Measurements from ENCODE around the gene ESYT1.

ESYT1 gene

GRCh38 chr12:56127485-56127887 is 581 bp upstream of the ESYT1 start:
- no peak for TF ChIP-seq CTCF (conservative IDR thresholded peaks at IDR 0.05; ENCODE audit: control insufficient read depth, insufficient read depth, low read depth, low read length)
- DNase-seq (ENCODE audit: low read depth): no peak
- H3K4me3 ChIP-seq (ENCODE audit: control insufficient read depth, low read depth, low read length): peak overlapping the region; percentile 46

GRCh38 chr12:56128670-56129205 is 671 bp downstream of the ESYT1 start:
- peak overlapping the region; percentile 89 for H3K4me3 ChIP-seq (ENCODE audit: control insufficient read depth, low read depth, low read length)
- no peak for DNase-seq (ENCODE audit: low read depth)
- no peak for TF ChIP-seq CTCF (conservative IDR thresholded peaks at IDR 0.05; ENCODE audit: control insufficient read depth, insufficient read depth, low read depth, low read length)

- H3K4me3 ChIP-seq (ENCODE audit: control insufficient read depth, low read depth, low read length): peak overlapping the region; percentile 89
- TF ChIP-seq CTCF (conservative IDR thresholded peaks at IDR 0.05; ENCODE audit: control insufficient read depth, insufficient read depth, low read depth, low read length): no peak
- peak; percentile 30 for DNase-seq (ENCODE audit: low read depth)
Measured at GRCh38 chr12:56129206-56129941, 1.3 kb downstream of the ESYT1 start.

GRCh38 chr12:56129942-56130495 is 2.0 kb downstream of the ESYT1 start:
- no peak for DNase-seq (ENCODE audit: low read depth)
- TF ChIP-seq CTCF (conservative IDR thresholded peaks at IDR 0.05; ENCODE audit: control insufficient read depth, insufficient read depth, low read depth, low read length): no peak
- peak overlapping the region; percentile 89 for H3K4me3 ChIP-seq (ENCODE audit: control insufficient read depth, low read depth, low read length)

- TF ChIP-seq CTCF (conservative IDR thresholded peaks at IDR 0.05; ENCODE audit: control insufficient read depth, insufficient read depth, low read depth, low read length): no peak
- no peak for DNase-seq (ENCODE audit: low read depth)
- no peak overlapping the region for H3K4me3 ChIP-seq (ENCODE audit: control insufficient read depth, low read depth, low read length)
Measured at GRCh38 chr12:56130876-56131275, 2.8 kb downstream of the ESYT1 start.

- no peak for DNase-seq (ENCODE audit: low read depth)
- no peak for TF ChIP-seq CTCF (conservative IDR thresholded peaks at IDR 0.05; ENCODE audit: control insufficient read depth, insufficient read depth, low read depth, low read length)
- H3K4me3 ChIP-seq (ENCODE audit: control insufficient read depth, low read depth, low read length): no peak overlapping the region
Measured at GRCh38 chr12:56134897-56135296, 6.8 kb downstream of the ESYT1 start.
